H1 (cell line): ENCODE data around the gene RPN2. TPM values are rescaled to one million over a fixed set of nuclear protein-coding genes. Genes with fewer than 3 reads are reported as not detected.

Experiments
- CEBPB ChIP-seq: IDR thresholded peaks from 2 replicates; pipeline ENCODE4 v1.6.1; 2012; ENCODE audit warnings: low read depth, low read length
- CTBP2 ChIP-seq: IDR thresholded peaks from 2 replicates; pipeline ENCODE4 v1.7.0; 2011; ENCODE audit warnings: borderline replicate concordance, mild to moderate bottlenecking, moderate library complexity, mixed read lengths, low read length; ENCODE audit not compliant: insufficient read depth, insufficient read length
- POLR2A ChIP-seq, 2 experiments: IDR thresholded peaks; 1 replicate in 1 of 2; 2 replicates in 1 of 2; pipeline ENCODE4 v1.6.1; 2011; ENCODE audit warnings: low read depth in 2 of 2, low read length in 2 of 2, mild to moderate bottlenecking in 2 of 2; ENCODE audit errors: control extremely low read depth in 1 of 2
- polyA plus RNA-seq, 7 experiments: library from polyadenylated mRNA; depleted of rRNA in 3 of 7; stranded (reverse) in 5 of 7; unstranded in 2 of 7; fragments of >200 nt in 5 of 7; fragments of 200-250 nt in 2 of 7; gene quantifications; 1 replicate in 5 of 7; 2 replicates in 1 of 7; 4 replicates in 1 of 7; pipeline versions ENCODE4 v1.2.1 to v1.2.3, GENCODE V29; 2011 to 2013; ENCODE audit warnings: missing spikeins in 2 of 7, mixed read lengths in 2 of 7
- total RNA-seq: library from RNA; stranded (reverse); fragmentation: NEBNext Ultra II Directional; extraction: Animal tissue kit (Norgen Biotek cat#: 25700); gene quantifications from 2 replicates; pipeline ENCODE4 v1.2.1, GENCODE V29; 2021
- TF ChIP-seq, protein P1 (sequence below): IDR thresholded peaks from 2 replicates; pipeline ENCODE4 v1.6.1; 2012; ENCODE audit warnings: inconsistent platforms
- TF ChIP-seq, protein P2 (sequence below): fragments of 300-600 bp; sonication (generic); IDR thresholded peaks from 2 replicates; pipeline ENCODE4 v1.7.1; 2012; ENCODE audit warnings: low read length, moderate library complexity, mild to moderate bottlenecking, inconsistent platforms; ENCODE audit not compliant: insufficient replicate concordance

RPN2 gene
- total and polyA plus RNA-seq, 2 of the 8 experiments (the other 6 are each of a cell fraction or from before 2014, with no cell fraction given) = 236 to 379 TPM

DNA sequence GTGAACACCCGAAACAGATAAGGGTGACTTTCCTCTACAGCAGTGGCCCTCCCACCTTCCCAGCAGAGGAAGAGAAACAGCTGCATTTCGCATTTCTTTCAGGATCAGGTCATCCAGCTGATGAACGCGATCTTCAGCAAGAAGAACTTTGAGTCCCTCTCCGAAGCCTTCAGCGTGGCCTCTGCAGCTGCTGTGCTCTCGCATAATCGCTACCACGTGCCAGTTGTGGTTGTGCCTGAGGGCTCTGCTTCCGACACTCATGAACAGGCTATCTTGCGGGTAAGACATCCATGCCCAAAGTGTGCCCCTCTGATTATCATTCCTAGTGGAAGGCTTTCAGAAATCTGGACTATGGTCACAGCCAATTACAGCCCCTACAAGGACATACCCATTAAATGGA is 28.0 kb downstream of the RPN2 start (continued):
- TF ChIP-seq POLR2A (IDR thresholded peaks at IDR 0.05; ENCODE audit: control extremely low read depth in 1 of 2, low read depth in 2 of 2, low read length in 2 of 2) (no peak), CEBPB (no peak), CTBP2 (no peak)
- TF ChIP-seq, protein P1, sequence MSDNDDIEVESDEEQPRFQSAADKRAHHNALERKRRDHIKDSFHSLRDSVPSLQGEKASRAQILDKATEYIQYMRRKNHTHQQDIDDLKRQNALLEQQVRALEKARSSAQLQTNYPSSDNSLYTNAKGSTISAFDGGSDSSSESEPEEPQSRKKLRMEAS = no peak
- TF ChIP-seq, protein P2, sequence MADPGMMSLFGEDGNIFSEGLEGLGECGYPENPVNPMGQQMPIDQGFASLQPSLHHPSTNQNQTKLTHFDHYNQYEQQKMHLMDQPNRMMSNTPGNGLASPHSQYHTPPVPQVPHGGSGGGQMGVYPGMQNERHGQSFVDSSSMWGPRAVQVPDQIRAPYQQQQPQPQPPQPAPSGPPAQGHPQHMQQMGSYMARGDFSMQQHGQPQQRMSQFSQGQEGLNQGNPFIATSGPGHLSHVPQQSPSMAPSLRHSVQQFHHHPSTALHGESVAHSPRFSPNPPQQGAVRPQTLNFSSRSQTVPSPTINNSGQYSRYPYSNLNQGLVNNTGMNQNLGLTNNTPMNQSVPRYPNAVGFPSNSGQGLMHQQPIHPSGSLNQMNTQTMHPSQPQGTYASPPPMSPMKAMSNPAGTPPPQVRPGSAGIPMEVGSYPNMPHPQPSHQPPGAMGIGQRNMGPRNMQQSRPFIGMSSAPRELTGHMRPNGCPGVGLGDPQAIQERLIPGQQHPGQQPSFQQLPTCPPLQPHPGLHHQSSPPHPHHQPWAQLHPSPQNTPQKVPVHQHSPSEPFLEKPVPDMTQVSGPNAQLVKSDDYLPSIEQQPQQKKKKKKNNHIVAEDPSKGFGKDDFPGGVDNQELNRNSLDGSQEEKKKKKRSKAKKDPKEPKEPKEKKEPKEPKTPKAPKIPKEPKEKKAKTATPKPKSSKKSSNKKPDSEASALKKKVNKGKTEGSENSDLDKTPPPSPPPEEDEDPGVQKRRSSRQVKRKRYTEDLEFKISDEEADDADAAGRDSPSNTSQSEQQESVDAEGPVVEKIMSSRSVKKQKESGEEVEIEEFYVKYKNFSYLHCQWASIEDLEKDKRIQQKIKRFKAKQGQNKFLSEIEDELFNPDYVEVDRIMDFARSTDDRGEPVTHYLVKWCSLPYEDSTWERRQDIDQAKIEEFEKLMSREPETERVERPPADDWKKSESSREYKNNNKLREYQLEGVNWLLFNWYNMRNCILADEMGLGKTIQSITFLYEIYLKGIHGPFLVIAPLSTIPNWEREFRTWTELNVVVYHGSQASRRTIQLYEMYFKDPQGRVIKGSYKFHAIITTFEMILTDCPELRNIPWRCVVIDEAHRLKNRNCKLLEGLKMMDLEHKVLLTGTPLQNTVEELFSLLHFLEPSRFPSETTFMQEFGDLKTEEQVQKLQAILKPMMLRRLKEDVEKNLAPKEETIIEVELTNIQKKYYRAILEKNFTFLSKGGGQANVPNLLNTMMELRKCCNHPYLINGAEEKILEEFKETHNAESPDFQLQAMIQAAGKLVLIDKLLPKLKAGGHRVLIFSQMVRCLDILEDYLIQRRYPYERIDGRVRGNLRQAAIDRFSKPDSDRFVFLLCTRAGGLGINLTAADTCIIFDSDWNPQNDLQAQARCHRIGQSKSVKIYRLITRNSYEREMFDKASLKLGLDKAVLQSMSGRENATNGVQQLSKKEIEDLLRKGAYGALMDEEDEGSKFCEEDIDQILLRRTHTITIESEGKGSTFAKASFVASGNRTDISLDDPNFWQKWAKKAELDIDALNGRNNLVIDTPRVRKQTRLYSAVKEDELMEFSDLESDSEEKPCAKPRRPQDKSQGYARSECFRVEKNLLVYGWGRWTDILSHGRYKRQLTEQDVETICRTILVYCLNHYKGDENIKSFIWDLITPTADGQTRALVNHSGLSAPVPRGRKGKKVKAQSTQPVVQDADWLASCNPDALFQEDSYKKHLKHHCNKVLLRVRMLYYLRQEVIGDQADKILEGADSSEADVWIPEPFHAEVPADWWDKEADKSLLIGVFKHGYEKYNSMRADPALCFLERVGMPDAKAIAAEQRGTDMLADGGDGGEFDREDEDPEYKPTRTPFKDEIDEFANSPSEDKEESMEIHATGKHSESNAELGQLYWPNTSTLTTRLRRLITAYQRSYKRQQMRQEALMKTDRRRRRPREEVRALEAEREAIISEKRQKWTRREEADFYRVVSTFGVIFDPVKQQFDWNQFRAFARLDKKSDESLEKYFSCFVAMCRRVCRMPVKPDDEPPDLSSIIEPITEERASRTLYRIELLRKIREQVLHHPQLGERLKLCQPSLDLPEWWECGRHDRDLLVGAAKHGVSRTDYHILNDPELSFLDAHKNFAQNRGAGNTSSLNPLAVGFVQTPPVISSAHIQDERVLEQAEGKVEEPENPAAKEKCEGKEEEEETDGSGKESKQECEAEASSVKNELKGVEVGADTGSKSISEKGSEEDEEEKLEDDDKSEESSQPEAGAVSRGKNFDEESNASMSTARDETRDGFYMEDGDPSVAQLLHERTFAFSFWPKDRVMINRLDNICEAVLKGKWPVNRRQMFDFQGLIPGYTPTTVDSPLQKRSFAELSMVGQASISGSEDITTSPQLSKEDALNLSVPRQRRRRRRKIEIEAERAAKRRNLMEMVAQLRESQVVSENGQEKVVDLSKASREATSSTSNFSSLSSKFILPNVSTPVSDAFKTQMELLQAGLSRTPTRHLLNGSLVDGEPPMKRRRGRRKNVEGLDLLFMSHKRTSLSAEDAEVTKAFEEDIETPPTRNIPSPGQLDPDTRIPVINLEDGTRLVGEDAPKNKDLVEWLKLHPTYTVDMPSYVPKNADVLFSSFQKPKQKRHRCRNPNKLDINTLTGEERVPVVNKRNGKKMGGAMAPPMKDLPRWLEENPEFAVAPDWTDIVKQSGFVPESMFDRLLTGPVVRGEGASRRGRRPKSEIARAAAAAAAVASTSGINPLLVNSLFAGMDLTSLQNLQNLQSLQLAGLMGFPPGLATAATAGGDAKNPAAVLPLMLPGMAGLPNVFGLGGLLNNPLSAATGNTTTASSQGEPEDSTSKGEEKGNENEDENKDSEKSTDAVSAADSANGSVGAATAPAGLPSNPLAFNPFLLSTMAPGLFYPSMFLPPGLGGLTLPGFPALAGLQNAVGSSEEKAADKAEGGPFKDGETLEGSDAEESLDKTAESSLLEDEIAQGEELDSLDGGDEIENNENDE = no peak
